HG03442 (cell line): ENCODE data around the gene NKD1.
A peak's percentile ranks its signal among the peaks of the same experiment; 100 is the strongest.

ENCODE experiments used
- ATAC-seq: cut with Tn5 transposase; IDR thresholded peaks from one replicate; pipeline ENCODE4 v1.9.1; 2021; ENCODE audit warnings: mild to moderate bottlenecking, moderate library complexity; ENCODE audit not compliant: unreplicated experiment

The NKD1 gene

DNA sequence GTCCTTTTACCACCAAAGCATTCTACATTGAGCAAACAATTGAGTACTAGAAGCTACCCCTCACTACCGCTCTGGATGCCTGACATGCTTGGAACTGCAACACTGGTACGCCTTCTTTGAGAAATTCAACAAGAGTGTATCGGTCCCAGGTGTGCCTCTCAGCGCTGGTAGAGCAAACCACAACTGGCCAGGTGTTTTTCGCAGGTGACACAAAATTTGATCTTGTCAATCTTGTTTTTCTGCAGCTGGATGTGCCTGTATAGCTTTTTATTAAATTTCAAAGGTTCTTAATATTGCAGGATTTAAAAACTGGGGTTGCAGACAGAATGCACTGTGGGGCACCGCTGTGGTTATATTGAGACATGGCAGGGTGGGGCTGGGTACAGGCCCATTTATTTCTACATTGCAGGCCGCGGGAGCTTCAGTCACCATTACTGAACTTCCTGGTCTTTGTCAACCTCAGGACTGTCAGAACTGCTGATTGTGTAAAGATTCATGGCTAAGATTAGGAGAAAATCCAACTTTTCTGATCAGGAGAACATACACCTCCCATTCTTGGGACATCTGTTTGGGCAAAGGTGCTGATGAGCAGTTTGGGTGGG, 137.4 kb downstream of the NKD1 start:
- ATAC-seq: no peak

DNA sequence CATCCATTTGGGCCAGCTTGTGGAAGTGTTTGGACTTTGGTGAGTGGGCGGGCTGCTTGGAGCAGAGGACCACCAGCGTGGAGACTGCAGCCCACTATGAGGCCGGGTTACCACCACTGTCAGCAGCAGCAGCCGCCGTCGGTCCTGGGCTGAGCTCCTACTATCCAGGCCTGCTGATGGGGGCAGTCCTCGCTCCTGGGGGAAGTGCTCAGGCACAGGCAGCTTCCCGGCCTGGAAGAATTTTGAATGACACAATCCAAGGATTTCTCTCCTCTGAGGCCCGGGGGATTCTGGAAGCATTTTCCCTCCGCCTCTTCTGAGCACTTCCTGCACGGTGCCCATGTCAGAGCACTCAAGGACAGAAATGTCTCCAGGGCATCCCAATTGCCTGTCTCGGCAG, 139.9 kb downstream of the NKD1 start:
- no peak for ATAC-seq

DNA sequence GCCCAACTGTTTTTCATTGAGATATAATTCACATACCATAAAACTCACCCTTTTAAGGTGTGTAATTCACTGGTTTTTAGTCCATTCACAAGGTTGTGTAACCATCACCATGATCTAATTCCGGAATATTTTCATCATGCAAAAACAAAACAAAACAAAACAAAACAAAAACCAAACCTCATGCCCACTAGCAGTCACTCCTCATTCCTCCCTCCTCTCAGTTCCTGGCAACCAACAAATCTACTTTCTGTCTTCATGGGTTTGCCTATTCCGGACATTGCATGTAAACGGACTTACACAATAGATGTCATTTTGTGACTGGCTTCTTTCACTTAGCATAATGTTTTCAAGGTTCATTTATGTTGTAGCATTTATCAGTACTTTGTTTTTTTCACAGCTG, 140.7 kb downstream of the NKD1 start:
- no peak for ATAC-seq

DNA sequence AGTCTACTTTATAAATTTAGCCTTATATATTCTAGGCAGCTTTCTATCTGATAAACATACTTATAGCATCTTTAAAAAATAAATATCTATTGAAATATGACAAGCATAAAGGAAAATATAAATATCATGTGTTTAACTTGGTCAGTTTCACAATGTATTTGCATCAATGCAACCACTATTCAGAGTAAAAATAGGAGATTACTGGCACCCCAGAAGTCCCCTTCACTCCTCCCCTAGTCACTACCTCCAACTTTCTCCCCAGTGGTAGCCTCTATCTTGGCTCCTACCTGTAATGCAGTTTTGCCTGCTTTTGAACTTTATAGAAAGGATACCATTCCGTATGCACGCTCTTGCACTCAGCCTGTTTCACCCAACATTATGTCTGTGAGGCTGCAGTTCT, 142.0 kb downstream of the NKD1 start:
- peak; percentile 46 for ATAC-seq

DNA sequence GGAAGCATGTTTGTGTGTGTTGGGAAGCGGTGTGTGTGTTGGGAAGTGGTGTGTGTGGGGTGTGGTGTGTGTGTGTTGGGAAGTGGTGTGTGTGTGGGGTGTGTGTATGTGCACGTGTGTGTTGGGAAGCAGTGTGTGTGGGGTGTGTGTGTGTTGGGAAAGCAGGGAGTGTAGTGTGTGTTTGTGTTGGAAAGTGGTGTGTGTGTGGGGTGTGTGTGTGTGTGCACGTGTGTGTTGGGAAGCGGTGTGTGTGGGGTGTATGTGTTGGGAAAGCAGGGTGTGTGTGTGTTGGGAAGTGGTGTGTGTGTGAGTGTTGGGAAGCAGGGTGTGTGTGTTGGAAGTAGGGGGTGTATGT, 144.4 kb downstream of the NKD1 start:
- no peak for ATAC-seq

DNA sequence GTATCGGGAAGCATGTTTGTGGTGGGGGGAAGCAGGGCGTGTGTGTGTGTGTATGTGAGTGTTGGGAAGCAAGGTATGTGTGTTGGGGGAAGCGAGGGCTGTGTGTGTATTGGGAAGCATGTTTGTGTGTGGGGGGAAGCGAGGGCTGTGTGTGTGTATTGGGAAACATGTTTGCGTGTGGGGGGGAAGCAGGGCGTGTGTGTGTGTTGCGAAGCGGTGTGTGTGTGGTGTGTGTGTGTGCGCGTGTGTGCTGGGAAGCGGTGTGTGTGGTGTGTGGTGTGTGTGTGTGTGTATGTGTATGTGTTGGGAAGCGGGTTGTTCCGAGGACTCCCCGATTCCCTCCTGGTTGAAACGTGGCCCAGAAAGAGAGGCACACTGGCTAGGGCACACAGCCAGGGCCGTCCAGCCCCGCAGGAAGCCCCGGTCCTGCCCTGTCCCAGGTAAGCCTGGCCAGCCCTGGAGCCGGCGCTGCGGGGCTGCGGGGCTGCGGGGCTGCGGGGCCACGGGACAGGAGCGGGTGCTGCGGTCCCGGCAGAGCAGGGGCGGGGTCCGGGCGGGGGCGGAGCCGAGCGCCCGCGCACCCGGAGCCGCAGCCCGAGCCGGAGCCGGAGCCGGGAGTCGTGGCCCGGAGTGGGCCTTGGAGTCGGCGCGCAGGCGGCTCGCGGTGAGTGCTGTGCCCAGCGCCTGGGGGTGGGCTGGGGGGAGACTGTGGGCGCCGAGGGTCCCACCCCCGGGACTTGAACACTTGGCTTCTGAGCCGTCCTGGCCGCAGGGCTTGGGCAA, 145.0 kb downstream of the NKD1 start, which contains the start of gene NOD2:
TSS of gene NOD2 (plus strand) at position 608 of the 783 bp plus-strand sequence. CDS start 5,890 bp downstream, outside the sequence.
- no peak for ATAC-seq

DNA sequence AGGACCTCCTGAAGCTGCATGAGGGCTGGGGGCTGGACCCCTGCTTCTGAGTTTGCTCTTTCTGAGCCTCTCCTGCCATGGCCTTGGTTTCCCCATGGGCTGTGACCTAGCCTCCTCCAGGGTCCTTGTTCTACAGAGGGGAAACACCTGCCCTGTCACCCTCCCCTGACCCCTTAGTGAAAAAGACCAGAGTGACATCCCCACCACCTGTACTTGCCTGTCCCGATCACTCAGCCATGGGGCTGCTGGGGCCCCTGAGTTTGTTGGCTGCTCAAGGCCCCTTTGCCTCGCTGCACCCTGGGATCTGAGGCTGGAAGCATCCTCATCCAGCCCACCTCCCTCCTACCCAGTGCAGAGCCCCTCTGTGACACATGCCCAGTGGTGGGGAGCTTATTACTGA, 146.0 kb downstream of the NKD1 start:
- ATAC-seq: no peak

DNA sequence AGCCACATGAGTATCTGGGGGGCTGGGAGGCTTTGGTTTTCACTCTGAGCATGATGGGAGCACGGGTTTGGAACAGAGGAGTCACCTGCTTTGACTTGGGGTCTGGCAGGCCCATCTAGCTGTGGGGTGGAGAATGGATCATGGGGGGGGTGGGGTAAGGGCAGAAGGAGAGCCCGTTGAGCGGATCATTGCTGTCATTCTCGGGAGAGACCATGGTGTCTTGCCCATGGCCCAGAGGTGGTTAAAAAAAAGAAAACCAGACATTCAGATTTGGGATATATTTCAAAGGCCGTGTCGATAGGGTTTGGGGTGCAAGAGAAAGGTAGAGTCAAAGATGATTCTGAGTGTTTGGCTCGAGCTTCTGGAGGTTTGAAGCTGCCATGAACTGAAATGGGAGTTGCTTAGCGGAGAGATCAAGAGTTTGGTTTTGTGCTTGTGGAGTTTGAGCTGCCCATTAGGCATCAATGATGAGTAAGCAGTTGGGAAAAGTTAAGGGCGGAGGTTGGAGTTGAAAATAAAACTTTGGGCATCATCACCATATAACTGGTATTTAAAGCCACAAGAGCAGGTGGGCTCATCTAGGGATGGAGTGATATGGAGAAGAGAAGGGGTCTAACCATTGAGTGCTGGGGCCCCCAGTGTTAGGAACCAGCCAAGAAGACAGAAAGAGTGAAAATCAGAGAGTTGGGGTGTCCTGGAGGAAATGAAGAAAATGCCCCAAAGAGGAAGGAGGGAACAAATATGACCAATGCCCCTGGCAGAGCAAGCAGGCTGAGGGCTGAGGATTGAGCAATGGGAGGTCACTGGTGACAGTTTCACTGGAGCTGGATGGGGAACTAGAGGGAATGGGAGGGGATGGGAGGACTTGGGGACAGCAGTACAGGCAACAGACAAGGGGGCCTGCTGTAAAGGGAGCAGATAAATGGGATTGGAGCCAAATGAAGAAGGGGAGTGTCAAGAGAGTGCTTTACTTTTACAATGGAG, 147.1 kb downstream of the NKD1 start:
- ATAC-seq: no peak

DNA sequence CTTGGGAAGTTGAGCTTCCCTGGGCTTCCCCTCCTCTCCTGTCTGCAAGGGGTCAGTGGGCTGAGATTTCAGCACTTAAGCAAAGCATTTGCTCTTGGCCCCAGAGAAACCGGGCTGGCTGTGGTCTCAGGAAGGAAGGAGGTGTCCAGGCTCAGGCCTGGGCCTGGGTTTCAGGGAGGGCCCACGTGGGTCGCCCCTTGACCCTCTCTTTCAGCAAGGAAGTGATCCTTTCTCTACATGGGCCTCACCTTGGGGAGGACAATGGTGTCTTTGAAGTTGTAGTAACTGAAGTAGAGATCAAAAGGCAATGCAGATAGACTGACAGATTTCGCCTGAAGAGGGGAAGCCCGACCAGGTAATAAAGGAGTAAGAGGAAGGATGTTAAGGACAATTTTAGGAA, 147.9 kb downstream of the NKD1 start:
- no peak for ATAC-seq

DNA sequence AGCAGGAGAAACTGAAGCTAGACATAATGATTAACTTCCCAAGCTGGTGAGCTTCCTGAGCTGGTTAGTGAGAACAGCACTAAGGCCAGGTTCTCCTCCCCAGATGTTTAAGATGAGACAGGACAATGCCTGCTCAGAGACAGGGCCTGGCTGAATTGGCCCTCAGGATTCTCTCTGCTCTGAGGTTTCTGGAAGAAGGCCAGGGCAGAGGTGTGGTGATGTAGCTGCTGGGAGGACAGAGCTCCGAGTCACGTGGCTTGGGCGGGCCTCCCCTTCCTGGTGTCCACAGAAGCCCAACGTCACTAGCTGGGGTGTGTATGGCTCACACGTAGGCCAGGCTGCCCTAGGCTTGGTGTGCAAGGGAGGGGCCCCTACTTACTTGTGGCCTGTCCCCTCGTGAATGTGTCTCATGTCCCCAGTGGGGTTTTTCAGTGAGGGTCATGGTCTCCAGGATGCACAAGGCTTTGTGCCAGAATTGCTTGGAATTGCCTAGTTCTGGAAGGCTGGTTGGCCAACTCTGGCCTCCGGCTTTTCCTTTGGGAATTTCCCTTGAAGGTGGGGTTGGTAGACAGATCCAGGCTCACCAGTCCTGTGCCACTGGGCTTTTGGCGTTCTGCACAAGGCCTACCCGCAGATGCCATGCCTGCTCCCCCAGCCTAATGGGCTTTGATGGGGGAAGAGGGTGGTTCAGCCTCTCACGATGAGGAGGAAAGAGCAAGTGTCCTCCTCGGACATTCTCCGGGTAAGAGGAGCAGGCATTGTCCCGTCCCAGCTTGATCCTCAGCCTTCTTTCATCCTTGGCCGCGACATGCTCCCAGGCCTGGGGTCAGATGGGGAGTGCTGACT, 148.6 kb downstream of the NKD1 start:
- peak; percentile 51 for ATAC-seq

DNA sequence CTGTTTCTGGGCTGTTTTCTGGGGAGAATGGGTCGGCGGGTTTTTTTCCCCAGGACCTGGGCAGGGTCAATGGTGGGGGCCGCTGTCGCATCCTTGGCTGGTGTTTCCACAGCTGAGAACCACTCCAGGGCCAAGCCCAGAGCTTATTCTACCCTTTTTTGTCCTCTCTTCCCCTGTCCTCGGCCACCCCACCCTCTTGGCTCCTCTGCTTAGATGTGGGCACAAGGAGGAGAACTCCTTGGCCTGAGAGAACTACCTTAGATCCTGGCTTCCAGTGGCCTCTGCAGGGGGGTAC, 149.2 kb downstream of the NKD1 start:
- ATAC-seq: no peak

DNA sequence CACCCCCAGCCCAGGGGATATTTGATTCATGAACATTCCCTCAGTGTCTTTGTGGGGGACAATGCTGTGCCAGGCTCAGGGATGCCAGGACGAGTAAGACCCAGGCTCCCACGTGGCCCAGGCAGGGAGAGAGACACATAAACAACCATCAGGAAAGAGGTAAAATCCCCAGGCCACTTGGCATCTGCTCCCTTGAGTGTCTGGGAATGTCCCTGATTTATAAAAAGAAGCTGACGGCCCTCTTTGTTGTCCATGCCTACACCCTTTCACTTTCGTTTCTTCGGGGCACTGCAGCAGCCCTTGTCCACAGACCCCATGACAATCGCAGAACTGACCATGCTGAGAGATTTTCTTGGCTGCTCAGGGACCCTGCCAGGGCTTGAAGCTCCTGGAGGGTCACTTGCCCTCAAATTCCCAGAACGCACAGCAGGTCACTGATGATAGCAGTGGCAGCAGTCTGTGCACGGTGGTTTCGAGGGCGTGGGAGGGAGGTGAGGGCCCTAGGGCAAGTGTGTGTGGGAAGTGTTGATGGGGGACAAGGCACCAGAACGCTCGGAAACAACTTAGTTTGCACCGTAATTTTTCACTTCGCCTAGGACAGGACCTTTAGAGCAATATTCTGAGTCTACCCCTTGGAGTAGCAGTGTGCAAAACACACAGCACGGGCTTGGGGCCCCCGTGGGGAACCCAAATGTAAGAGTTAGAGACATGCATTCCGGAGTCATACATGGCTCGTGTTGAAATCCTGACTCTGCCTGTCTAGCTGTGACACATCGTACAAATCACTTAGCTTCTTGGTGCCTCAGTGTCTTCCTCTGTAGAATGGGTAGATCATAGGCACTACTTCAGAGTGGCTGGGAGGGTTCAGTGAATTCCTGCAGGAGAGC, 149.9 kb downstream of the NKD1 start:
- peak; percentile 44 for ATAC-seq
